ENCODE data around the gene TNS3.
A peak's percentile ranks its signal among the peaks of the same experiment; 100 is the strongest.
"Not testable (repeated sequence)": the region's sequence is repeated elsewhere in the genome, so short reads cannot be mapped to it uniquely, and the experiment has no call there.

The TNS3 gene

GRCh38 chr7:47267346-47267745 is 314.6 kb downstream of the TNS3 start:
- no peak for DNase-seq (ENCODE audit: low read depth in 4 of 4, low spot score in 1 of 4)

GRCh38 chr7:47266799-47267198 is 315.1 kb downstream of the TNS3 start:
- DNase-seq (ENCODE audit: low read depth in 4 of 4, low spot score in 1 of 4), result no peak

- peak in 2 of 4 experiments; percentile 3 to 13 for DNase-seq (ENCODE audit: low read depth in 4 of 4, low spot score in 1 of 4)
Measured at GRCh38 chr7:47266131-47266706, 315.7 kb downstream of the TNS3 start.

- DNase-seq (ENCODE audit: low read depth in 4 of 4, low spot score in 1 of 4), result no peak
Measured at GRCh38 chr7:47265621-47266020, 316.3 kb downstream of the TNS3 start.

GRCh38 chr7:47264021-47264651 is 317.8 kb downstream of the TNS3 start:
- no peak for DNase-seq (ENCODE audit: low read depth in 4 of 4, low spot score in 1 of 4)

- DNase-seq (ENCODE audit: low read depth in 4 of 4, low spot score in 1 of 4), result no peak
Measured at GRCh38 chr7:47262881-47263280, 319.0 kb downstream of the TNS3 start.

GRCh38 chr7:47262160-47262559 is 319.8 kb downstream of the TNS3 start:
- DNase-seq (ENCODE audit: low read depth in 4 of 4, low spot score in 1 of 4), result not testable (repeated sequence)

GRCh38 chr7:47260270-47260669 is 321.6 kb downstream of the TNS3 start:
- no peak for DNase-seq (ENCODE audit: low read depth in 4 of 4, low spot score in 1 of 4)

- DNase-seq (ENCODE audit: low read depth in 4 of 4, low spot score in 1 of 4), result no peak
Measured at GRCh38 chr7:47259682-47260081, 322.2 kb downstream of the TNS3 start.

GRCh38 chr7:47258798-47259197 is 323.1 kb downstream of the TNS3 start:
- DNase-seq (ENCODE audit: low read depth in 4 of 4, low spot score in 1 of 4), result no peak

- DNase-seq (ENCODE audit: low read depth in 4 of 4, low spot score in 1 of 4), result no peak
Measured at GRCh38 chr7:47256016-47256415, 325.9 kb downstream of the TNS3 start.

GRCh38 chr7:47255441-47255840 is 326.5 kb downstream of the TNS3 start:
- no peak for DNase-seq (ENCODE audit: low read depth in 4 of 4, low spot score in 1 of 4)

- no peak for DNase-seq (ENCODE audit: low read depth in 4 of 4, low spot score in 1 of 4)
Measured at GRCh38 chr7:47255007-47255406, 326.9 kb downstream of the TNS3 start.

- DNase-seq (ENCODE audit: low read depth in 4 of 4, low spot score in 1 of 4), result peak; percentile 7 to 25 (median 16)
Measured at GRCh38 chr7:47254081-47254977, 327.6 kb downstream of the TNS3 start.

- no peak for DNase-seq (ENCODE audit: low read depth in 4 of 4, low spot score in 1 of 4)
Measured at GRCh38 chr7:47253650-47254080, 328.2 kb downstream of the TNS3 start.

- no peak for DNase-seq (ENCODE audit: low read depth in 4 of 4, low spot score in 1 of 4)
Measured at GRCh38 chr7:47252675-47253074, 329.2 kb downstream of the TNS3 start.

GRCh38 chr7:47249361-47249760 is 332.6 kb downstream of the TNS3 start:
- no peak for DNase-seq (ENCODE audit: low read depth in 4 of 4, low spot score in 1 of 4)

GRCh38 chr7:47248797-47249196 is 333.1 kb downstream of the TNS3 start:
- no peak for DNase-seq (ENCODE audit: low read depth in 4 of 4, low spot score in 1 of 4)

GRCh38 chr7:47247132-47247531 is 334.8 kb downstream of the TNS3 start:
- no peak for DNase-seq (ENCODE audit: low read depth in 4 of 4, low spot score in 1 of 4)

- no peak for DNase-seq (ENCODE audit: low read depth in 4 of 4, low spot score in 1 of 4)
Measured at GRCh38 chr7:47244692-47245091, 337.2 kb downstream of the TNS3 start.

GRCh38 chr7:47241112-47242065 is 340.5 kb downstream of the TNS3 start:
- DNase-seq (ENCODE audit: low read depth in 4 of 4, low spot score in 1 of 4), result no peak

Measured in stimulated activated CD4-positive, alpha-beta T cell treated with anti-CD3 and anti-CD28 coated beads, Interleukin-1b, Interleukin-23, amount 100 ng/mL, for 24 hours (primary cell).